DOHH2 (cell line): ENCODE results near the gene SLC34A1.
"Not testable (repeated sequence)": the region's sequence is repeated elsewhere in the genome, so short reads cannot be mapped to it uniquely, and the experiment has no call there.

Experiments used
- H3F3A ChIP-seq: fragments of 200-600 bp; sonication (generic), shearing (Covaris generic); 2 replicates; pipeline ENCODE4 v1.6.0; 2016; ENCODE audit warnings: antibody characterized with exemption, mild to moderate bottlenecking; ENCODE audit not compliant: control insufficient read depth, insufficient read depth
- H3K27ac ChIP-seq: fragments of 200-600 bp; sonication (generic); 2 replicates; pipeline ENCODE4 v1.5.1; 2014; ENCODE audit warnings: low read depth, mild to moderate bottlenecking, low read length, moderate library complexity
- H3K27me3 ChIP-seq: fragments of 200-600 bp; sonication (generic); 2 replicates; pipeline ENCODE4 v1.6.1; 2014; ENCODE audit warnings: mild to moderate bottlenecking, low read length, mixed read lengths; ENCODE audit not compliant: control insufficient read depth
- H3K36me3 ChIP-seq: fragments of 200-600 bp; sonication (generic); 2 replicates; pipeline ENCODE4 v1.6.1; 2014; ENCODE audit warnings: mild to moderate bottlenecking, low read length, moderate library complexity, mixed read lengths; ENCODE audit not compliant: control insufficient read depth
- H3K4me1 ChIP-seq: fragments of 200-600 bp; sonication (generic); 2 replicates; pipeline ENCODE4 v1.6.1; 2014; ENCODE audit warnings: mild to moderate bottlenecking, low read length, mixed read lengths; ENCODE audit not compliant: control insufficient read depth
- H3K4me2 ChIP-seq: fragments of 200-600 bp; sonication (generic); 2 replicates; pipeline ENCODE4 v1.6.0; 2014; ENCODE audit warnings: mild to moderate bottlenecking, low read length, moderate library complexity
- H3K4me3 ChIP-seq: fragments of 200-600 bp; sonication (generic); 2 replicates; pipeline ENCODE4 v1.5.1; 2014; ENCODE audit warnings: mild to moderate bottlenecking, low read length, mixed read lengths
- H3K79me2 ChIP-seq: fragments of 200-600 bp; sonication (generic); 2 replicates; pipeline ENCODE4 v1.6.1; 2014; ENCODE audit warnings: mild to moderate bottlenecking, low read length, mixed read lengths; ENCODE audit not compliant: control insufficient read depth
- H3K9me2 ChIP-seq: fragments of 200-600 bp; sonication (generic); replicated peaks from 2 replicates; pipeline ENCODE4 v1.6.1; 2014; ENCODE audit warnings: mild to moderate bottlenecking, low read length, mixed read lengths; ENCODE audit not compliant: control insufficient read depth
- H3K9me3 ChIP-seq: fragments of 200-600 bp; sonication (generic); 2 replicates; pipeline ENCODE4 v1.6.1; 2014; ENCODE audit warnings: antibody characterized with exemption, low read length, mixed read lengths; ENCODE audit not compliant: control insufficient read depth, insufficient read depth
- H4K20me1 ChIP-seq: fragments of 200-600 bp; sonication (generic); 2 replicates; pipeline ENCODE4 v1.6.0; 2014; ENCODE audit warnings: low read depth, mild to moderate bottlenecking, antibody characterized with exemption, low read length, moderate library complexity; ENCODE audit not compliant: control insufficient read depth, insufficient read depth
- EZH2phosphoT487 ChIP-seq: fragments of 200-600 bp; sonication (generic); IDR thresholded peaks from 2 replicates; pipeline ENCODE4 v1.6.1; 2017; ENCODE audit warnings: borderline replicate concordance, mild to moderate bottlenecking, antibody characterized with exemption, low read length, moderate library complexity, mixed read lengths
- TF ChIP-seq, protein P1 (sequence below): fragments of 200-600 bp; sonication (generic); IDR thresholded peaks from one replicate; pipeline ENCODE4 v1.5.1; 2014; ENCODE audit warnings: antibody characterized with exemption, mild to moderate bottlenecking, low read depth, low read length; ENCODE audit not compliant: poor library complexity, severe bottlenecking

The SLC34A1 gene

DNA sequence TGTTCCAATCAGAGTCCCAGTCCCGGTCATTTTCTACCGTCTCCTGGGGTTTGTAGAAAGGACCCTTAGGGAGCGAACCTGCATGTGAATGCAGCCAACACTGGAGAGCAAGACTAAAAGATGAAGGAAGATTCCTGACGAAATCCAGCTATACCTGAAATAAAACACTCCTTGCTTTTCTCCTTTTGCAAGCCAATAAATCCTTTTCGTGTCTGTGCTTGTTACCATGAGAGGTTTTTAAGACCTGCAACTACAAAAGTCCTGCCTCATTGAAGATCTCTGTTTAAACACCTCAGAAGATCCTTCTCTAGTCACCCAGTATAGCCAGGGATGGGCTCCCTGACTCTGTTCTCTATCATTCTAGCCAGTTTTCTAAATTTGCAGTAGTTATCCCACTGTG, 10.0 kb upstream of the SLC34A1 start:
- peaks cover 25% of the 10 kb centered on the region for H3K4me1 ChIP-seq
- H3K9me2 ChIP-seq = no peaks in the 10 kb centered on the region
- H3K36me3 ChIP-seq = peaks cover 17% of the 10 kb centered on the region
- H3K27ac ChIP-seq = no peak overlapping the region
- H3F3A ChIP-seq = no peaks in the 10 kb centered on the region
- no peak overlapping the region for H3K4me3 ChIP-seq
- H4K20me1 ChIP-seq = no peaks in the 10 kb centered on the region
- no peak overlapping the region for H3K4me2 ChIP-seq
- TF ChIP-seq EZH2phosphoT487 = no peak
- TF ChIP-seq, protein P1, sequence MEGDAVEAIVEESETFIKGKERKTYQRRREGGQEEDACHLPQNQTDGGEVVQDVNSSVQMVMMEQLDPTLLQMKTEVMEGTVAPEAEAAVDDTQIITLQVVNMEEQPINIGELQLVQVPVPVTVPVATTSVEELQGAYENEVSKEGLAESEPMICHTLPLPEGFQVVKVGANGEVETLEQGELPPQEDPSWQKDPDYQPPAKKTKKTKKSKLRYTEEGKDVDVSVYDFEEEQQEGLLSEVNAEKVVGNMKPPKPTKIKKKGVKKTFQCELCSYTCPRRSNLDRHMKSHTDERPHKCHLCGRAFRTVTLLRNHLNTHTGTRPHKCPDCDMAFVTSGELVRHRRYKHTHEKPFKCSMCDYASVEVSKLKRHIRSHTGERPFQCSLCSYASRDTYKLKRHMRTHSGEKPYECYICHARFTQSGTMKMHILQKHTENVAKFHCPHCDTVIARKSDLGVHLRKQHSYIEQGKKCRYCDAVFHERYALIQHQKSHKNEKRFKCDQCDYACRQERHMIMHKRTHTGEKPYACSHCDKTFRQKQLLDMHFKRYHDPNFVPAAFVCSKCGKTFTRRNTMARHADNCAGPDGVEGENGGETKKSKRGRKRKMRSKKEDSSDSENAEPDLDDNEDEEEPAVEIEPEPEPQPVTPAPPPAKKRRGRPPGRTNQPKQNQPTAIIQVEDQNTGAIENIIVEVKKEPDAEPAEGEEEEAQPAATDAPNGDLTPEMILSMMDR = no peak
- no peaks in the 10 kb centered on the region for H3K27me3 ChIP-seq
- H3K79me2 ChIP-seq = no peaks in the 10 kb centered on the region
- no peaks in the 10 kb centered on the region for H3K9me3 ChIP-seq

DNA sequence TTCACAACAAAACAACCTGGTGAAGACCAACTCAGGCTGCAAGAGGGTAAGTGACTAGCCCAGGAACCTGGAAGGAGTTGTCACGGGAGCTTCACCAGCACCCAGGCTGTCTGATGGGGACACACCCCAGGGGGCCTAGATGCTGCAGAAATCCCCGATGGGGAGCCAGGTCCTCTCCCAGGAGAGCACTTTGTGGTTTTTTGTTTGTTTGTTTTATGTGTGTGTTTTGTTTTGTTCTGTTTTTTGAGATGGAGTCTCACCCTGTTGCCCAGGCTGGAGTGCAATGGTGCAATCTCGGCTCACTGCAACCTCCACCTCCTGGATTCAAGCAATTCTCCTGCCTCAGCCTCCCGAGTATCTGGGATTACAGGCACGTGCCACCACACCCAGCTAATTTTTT, 8.7 kb upstream of the SLC34A1 start:
- H3K4me3 ChIP-seq, H3K4me2 ChIP-seq: not testable (repeated sequence)

DNA sequence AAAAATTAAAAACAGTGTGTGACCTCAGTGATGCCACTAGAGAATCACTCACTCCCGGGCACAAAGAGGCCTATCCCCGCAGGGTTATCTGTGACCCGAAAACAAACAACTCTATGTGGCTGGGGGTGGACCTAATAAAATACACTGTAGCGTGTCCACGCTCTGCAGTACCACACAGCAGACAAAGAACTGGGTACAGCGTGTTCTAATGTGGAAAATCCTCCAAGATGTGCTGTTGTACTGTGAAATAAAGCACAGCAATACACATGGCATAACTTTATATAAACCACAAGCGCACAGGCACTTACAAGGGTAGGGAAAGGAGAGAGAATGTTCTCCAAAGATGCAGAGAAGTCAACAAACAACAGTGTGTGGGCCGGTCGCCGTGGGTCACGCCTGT, 8.1 kb upstream of the SLC34A1 start:
- Histone ChIP-seq H3K27ac (no peak overlapping the region), H4K20me1 (no peaks in the 10 kb centered on the region), H3F3A (no peaks in the 10 kb centered on the region), H3K79me2 (no peaks in the 10 kb centered on the region), H3K4me2 (no peak overlapping the region), H3K9me3 (no peaks in the 10 kb centered on the region), H3K27me3 (no peaks in the 10 kb centered on the region), H3K4me3 (no peak overlapping the region), H3K36me3 (peaks cover 6% of the 10 kb centered on the region), H3K9me2 (no peaks in the 10 kb centered on the region), H3K4me1 (peaks cover 12% of the 10 kb centered on the region)
- TF ChIP-seq EZH2phosphoT487 = no peak
- TF ChIP-seq, protein P1 = no peak

More for the DNA sequence above, 8.7 kb upstream of the SLC34A1 start:
- H3K9me2 ChIP-seq, H3K36me3 ChIP-seq, H3K9me3 ChIP-seq, H3K79me2 ChIP-seq, H3K27me3 ChIP-seq, H3K27ac ChIP-seq, H4K20me1 ChIP-seq, H3F3A ChIP-seq: not testable (repeated sequence)
- H3K4me1 ChIP-seq = peaks cover 12% of the 10 kb centered on the region

DNA sequence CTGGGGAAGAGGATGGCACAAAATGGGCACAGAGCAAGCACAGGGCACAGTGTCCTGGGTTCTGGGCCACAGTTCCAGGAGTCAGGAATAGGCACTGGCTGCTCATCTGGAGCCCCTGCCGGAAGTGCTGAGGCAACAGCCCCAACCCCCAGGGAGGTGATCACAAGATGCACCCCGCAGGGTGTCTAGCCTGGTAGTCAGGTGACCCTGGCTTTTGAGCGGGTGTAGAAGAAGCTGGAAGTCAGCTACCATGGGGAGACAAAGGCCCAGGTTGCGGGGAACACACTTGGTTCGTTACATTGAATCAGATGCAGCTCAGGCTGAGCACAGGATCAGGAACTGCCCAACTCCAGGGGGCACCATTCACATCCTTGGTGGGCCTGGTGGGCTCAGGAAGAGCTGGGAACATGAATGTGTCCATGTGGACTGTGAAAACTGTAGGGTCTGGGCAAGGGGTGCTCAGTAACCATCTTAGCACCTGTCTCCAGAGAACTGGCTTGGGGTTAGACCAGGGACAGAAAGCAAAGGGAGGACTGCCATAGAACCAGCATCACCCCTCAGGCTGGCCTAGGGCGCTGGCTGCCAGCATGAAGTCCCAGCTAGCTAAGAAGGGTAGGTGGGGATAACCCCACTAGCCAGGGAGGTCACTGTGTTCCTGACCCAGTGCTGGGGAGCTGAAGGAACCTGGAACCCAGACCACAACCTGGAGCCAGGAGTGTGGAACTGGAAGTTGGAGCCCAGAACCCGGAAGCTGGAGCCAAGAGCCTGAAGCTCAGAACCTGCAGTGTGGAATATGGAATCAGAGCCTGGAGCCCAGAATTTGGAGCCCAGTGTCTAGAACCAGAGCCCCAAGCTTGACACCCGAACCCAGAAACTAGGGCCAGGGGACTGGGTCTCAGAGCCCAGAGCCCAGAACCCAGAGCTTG, 6.1 kb upstream of the SLC34A1 start:
- no peak overlapping the region for H3K4me3 ChIP-seq
- no peak for TF ChIP-seq EZH2phosphoT487
- TF ChIP-seq, protein P1 = no peak
- no peak overlapping the region for H3K4me2 ChIP-seq
- H3K4me1 ChIP-seq = no peaks in the 10 kb centered on the region; the same call in 1 of the 2 replicates
- no peaks in the 10 kb centered on the region for H3K36me3 ChIP-seq
- H3F3A ChIP-seq = no peaks in the 10 kb centered on the region
- peaks cover 8% of the 10 kb centered on the region; the same call in 1 of the 2 replicates for H3K27me3 ChIP-seq
- H3K9me3 ChIP-seq = no peaks in the 10 kb centered on the region
- no peaks in the 10 kb centered on the region for H3K79me2 ChIP-seq
- H3K27ac ChIP-seq = no peak overlapping the region
- no peaks in the 10 kb centered on the region for H4K20me1 ChIP-seq
- H3K9me2 ChIP-seq = no peaks in the 10 kb centered on the region
